Immature natural killer cell (primary cell): Measurements from ENCODE around the gene XAGE1A. TPM values are rescaled to one million over a fixed set of nuclear protein-coding genes. Genes with fewer than 3 reads are reported as not detected.
"Not testable (repeated sequence)": the region's sequence is repeated elsewhere in the genome, so short reads cannot be mapped to it uniquely, and the experiment has no call there.

ENCODE experiments used
- DNase-seq, 3 donors: peaks; one replicate each; pipeline ENCODE4 v3.0.0; 2022; ENCODE audit warnings: mixed read lengths in 1 of 3
- H3K27ac Mint-ChIP-seq, 6 donors: one replicate each; pipeline ENCODE4 v1.8.0; 2020; ENCODE audit warnings: mixed read lengths in 6 of 6, mild to moderate bottlenecking in 5 of 6, inconsistent platforms in 4 of 6, moderate library complexity in 3 of 6
- H3K27me3 Mint-ChIP-seq, 3 donors: one replicate each; pipeline ENCODE4 v1.8.0; 2020 to 2021; ENCODE audit warnings: low read depth in 3 of 3, mild to moderate bottlenecking in 3 of 3, mixed read lengths in 3 of 3, moderate library complexity in 3 of 3, inconsistent platforms in 1 of 3
- H3K36me3 Mint-ChIP-seq, 3 donors: one replicate each; pipeline ENCODE4 v1.8.0; 2020; ENCODE audit warnings: mixed read lengths in 3 of 3, inconsistent platforms in 2 of 3, mild to moderate bottlenecking in 2 of 3
- H3K4me1 Mint-ChIP-seq, 2 donors: one replicate each; pipeline ENCODE4 v1.8.0; 2020; ENCODE audit warnings: inconsistent platforms in 2 of 2, mild to moderate bottlenecking in 2 of 2, mixed read lengths in 2 of 2, moderate library complexity in 1 of 2
- H3K4me3 Mint-ChIP-seq, 5 donors: one replicate each; pipeline ENCODE4 v1.8.0; 2020; ENCODE audit warnings: mild to moderate bottlenecking in 5 of 5, mixed read lengths in 5 of 5, inconsistent platforms in 3 of 5, moderate library complexity in 3 of 5
- H3K9me3 Mint-ChIP-seq, 6 donors: one replicate each; pipeline ENCODE4 v1.8.0; 2020; ENCODE audit warnings: mild to moderate bottlenecking in 6 of 6, mixed read lengths in 6 of 6, inconsistent platforms in 4 of 6, moderate library complexity in 3 of 6
- polyA plus RNA-seq, 3 donors: library from polyadenylated mRNA; unstranded; fragments of 300-500 nt; fragmentation: Illumina TruSeq; gene quantifications; one replicate each; pipeline ENCODE4 v1.2.3, GENCODE V29; 2021

XAGE1A gene
- not detected for polyA plus RNA-seq

DNA sequence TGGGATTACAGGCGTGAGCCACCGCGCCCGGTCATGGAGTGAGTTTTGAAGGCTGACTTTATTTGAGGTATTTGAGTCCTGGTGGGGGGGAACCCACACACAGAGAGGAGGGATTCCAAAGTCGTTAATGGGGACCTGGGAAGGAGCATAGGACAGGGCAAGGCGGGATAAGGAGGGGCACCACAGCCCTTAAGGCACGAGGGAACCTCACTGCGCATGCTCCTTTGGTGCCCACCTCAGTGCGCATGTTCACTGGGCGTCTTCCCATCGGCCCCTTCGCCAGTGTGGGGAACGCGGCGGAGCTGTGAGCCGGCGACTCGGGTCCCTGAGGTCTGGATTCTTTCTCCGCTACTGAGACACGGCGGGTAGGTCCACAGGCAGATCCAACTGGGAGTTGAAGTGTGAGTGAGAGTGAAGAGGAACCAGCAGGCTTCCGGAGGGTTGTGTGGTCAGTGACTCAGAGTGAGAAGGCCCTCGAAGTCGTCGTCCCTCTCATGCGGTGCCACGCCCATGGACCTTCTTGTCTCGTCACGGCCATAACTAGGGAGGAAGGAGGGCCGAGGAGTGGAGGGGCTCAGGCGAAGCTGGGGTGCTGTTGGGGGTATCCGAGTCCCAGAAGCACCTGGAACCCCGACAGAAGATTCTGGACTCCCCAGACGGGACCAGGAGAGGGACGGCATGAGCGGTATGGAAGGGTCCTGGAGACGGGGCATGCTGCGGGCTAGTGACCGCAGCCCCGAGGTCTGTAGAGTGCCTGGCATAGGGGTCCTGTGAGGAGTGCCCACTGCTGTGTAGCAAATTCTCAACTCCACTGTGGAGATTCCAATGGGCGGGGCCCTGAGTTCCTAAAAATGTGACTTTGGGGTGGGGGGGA is at the start of gene XAGE1A:
Gene XAGE1A, plus strand, starts transcription at position 264 of the 874 bp plus-strand sequence. CDS start 1,554 bp downstream, outside the sequence.
- H3K27ac Mint-ChIP-seq, H3K36me3 Mint-ChIP-seq, DNase-seq, H3K4me3 Mint-ChIP-seq, H3K27me3 Mint-ChIP-seq, H3K4me1 Mint-ChIP-seq, H3K9me3 Mint-ChIP-seq: not testable (repeated sequence)

DNA sequence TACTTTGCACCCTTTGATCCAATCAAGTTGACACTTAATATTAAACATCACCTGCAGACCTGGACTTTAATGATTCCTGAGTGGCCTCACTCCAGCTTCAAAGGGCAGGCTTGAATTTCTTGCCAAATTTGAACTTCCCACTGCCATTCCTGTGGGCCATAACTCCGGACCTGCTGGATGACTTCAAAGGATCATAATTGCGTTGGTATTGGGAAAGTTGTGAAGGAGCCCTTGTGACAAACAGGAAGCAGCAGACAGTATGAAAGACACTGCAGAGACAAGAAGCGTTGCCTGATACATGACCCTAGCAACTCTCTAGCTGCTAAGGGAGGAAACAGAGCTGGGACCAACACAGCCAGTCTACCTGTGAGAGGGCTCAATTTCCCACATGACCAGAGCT is 43.6 kb upstream of the XAGE1A start:
- not testable (repeated sequence) for DNase-seq, H3K4me1 Mint-ChIP-seq, H3K36me3 Mint-ChIP-seq, H3K4me3 Mint-ChIP-seq, H3K9me3 Mint-ChIP-seq, H3K27ac Mint-ChIP-seq
- peaks cover 0 to 15% (median 2%) of the 10 kb centered on the region in 3 donors for H3K27me3 Mint-ChIP-seq

GRCh38 chrX:52471301-52471700 is 24.3 kb upstream of the XAGE1A start:
- H3K27me3 Mint-ChIP-seq, H3K36me3 Mint-ChIP-seq, H3K4me3 Mint-ChIP-seq, H3K27ac Mint-ChIP-seq, DNase-seq, H3K9me3 Mint-ChIP-seq, H3K4me1 Mint-ChIP-seq: not testable (repeated sequence)

DNA sequence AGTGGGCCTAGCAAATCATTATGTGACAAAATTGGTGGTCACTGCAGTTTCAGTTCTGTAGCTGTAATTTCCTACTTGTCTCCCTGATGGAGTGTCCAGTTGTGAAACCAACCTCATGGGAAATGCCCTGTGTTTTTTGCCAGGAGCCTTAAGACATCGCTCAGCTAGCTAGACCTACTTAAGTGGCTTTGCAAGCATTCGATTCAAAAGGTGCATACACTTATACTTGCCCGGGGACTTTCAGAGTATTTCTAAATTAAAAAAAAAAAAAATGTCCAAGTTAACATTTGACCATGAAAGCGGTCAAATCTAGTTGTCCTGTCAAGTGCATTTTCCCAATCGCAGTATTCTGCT is 788 bp downstream of the XAGE1A start:
- not testable (repeated sequence) for H3K27ac Mint-ChIP-seq, DNase-seq, H3K4me1 Mint-ChIP-seq, H3K4me3 Mint-ChIP-seq, H3K36me3 Mint-ChIP-seq, H3K9me3 Mint-ChIP-seq, H3K27me3 Mint-ChIP-seq

- not testable (repeated sequence) for H3K27me3 Mint-ChIP-seq, H3K4me1 Mint-ChIP-seq, H3K4me3 Mint-ChIP-seq, H3K36me3 Mint-ChIP-seq, H3K27ac Mint-ChIP-seq, DNase-seq, H3K9me3 Mint-ChIP-seq
Observed at GRCh38 chrX:52501362-52501761, 5.8 kb downstream of the XAGE1A start.

DNA sequence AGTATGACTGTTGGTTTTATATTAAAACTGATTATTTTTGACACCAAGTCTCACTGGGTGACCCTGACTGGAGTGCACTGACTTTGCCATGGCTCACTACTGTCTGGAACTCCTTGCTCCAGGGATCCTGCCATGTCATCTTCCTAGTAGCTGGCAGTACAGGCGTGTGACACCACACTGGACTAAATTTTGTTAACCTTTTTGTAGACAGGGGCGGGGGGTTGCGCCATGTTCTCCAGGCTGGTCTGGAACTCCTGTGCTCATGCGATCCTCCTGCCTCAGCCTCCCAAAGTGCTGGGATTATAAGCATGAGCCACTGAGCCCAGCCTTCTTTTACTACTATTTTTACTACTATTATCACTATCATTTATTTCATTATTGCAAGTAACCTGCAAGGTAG is 8.9 kb downstream of the XAGE1A start:
- Mint-ChIP-seq H3K4me3 (no peak overlapping the region), H3K27me3 (peaks cover 0 to 10% (median 2%) of the 10 kb centered on the region in 3 donors), H3K9me3 (no peaks in the 10 kb centered on the region), H3K27ac (no peak overlapping the region), H3K4me1 (no peaks in the 10 kb centered on the region), H3K36me3 (no peaks in the 10 kb centered on the region)
- DNase-seq = no peak

DNA sequence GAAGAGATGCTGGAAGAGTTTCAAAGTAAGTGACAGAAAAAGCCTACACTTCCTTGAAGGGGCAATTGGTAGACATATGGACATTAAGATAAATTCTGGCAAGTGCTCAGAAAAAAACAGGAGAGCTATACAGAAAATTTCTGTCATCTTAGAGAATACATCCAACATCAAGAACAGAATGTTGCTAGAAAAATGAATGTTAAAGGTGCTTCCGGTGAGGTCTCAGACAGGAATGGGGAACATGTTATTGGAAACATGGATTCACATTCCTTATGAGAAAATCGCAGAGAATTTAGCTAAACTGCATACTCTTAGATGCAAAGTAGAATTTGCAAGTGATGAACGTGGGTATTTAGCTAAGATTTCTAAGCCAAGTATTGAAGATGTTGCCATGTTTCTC is 11.7 kb downstream of the XAGE1A start:
- H3K36me3 Mint-ChIP-seq = no peaks in the 10 kb centered on the region
- no peak overlapping the region for H3K27ac Mint-ChIP-seq
- H3K4me3 Mint-ChIP-seq = no peak overlapping the region
- H3K4me1 Mint-ChIP-seq = no peaks in the 10 kb centered on the region
- H3K9me3 Mint-ChIP-seq = no peaks in the 10 kb centered on the region
- H3K27me3 Mint-ChIP-seq = peaks cover 0 to 10% (median 2%) of the 10 kb centered on the region in 3 donors
- no peak for DNase-seq

DNA sequence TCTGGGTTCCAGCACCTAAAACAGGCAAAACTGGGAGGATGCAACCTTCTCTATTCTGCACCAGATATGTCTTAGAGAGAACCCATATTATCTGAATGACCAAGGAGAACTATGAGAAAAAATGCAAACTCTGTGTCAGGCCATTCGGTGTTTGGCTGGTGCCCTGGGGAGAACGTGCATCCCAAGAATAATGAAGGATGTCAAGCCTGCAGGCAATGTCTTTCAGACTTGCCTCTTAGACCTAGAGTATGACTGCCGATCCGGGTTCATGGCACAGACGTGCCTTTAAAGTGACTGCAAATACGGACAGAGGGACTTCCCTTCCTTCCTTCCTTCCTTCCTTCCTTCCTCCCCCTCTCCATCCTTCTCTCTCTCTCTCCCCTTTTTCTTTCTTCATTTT is 14.3 kb downstream of the XAGE1A start:
- H3K27me3 Mint-ChIP-seq = peaks cover 0 to 6% (median 2%) of the 10 kb centered on the region in 3 donors
- no peak overlapping the region for H3K27ac Mint-ChIP-seq
- no peaks in the 10 kb centered on the region for H3K4me1 Mint-ChIP-seq
- H3K9me3 Mint-ChIP-seq = no peaks in the 10 kb centered on the region
- H3K36me3 Mint-ChIP-seq = no peaks in the 10 kb centered on the region
- DNase-seq = no peak
- no peak overlapping the region for H3K4me3 Mint-ChIP-seq

GRCh38 chrX:52511126-52511525 is 15.5 kb downstream of the XAGE1A start:
- DNase-seq, H3K9me3 Mint-ChIP-seq, H3K27ac Mint-ChIP-seq, H3K4me1 Mint-ChIP-seq, H3K4me3 Mint-ChIP-seq, H3K36me3 Mint-ChIP-seq, H3K27me3 Mint-ChIP-seq: not testable (repeated sequence)

- H3K36me3 Mint-ChIP-seq, H3K9me3 Mint-ChIP-seq, H3K27ac Mint-ChIP-seq, H3K4me1 Mint-ChIP-seq, H3K27me3 Mint-ChIP-seq, H3K4me3 Mint-ChIP-seq, DNase-seq: not testable (repeated sequence)
Observed at GRCh38 chrX:52516110-52516986, 20.7 kb downstream of the XAGE1A start.

- H3K9me3 Mint-ChIP-seq, DNase-seq, H3K27ac Mint-ChIP-seq, H3K4me1 Mint-ChIP-seq, H3K27me3 Mint-ChIP-seq, H3K36me3 Mint-ChIP-seq, H3K4me3 Mint-ChIP-seq: not testable (repeated sequence)
Observed at GRCh38 chrX:52516987-52517325, 21.3 kb downstream of the XAGE1A start, which contains the start of gene XAGE1B. TSS of gene XAGE1B (minus strand) at chrX:52517063. CDS start at chrX:52515527, 1,536 bp downstream.

DNA sequence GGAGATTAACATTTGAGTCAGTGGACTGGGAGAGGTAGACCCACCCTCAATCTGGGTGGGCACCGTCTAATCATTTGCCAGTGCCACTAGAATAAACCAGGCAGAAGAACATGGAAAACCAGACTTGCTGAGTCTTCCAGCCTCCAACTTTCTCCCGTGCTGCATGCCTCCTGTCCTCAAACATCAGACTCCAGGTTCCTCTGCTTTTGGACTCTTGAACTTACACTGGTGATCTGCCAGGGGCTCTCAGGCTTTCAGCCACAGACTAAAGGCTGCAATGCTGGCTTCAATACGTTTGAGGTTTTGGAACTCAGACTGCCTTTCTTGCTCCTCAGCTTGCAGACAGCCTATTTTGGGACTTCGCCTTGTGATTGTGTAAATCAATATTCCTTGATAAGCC is 45.4 kb downstream of the XAGE1A start:
- H3K4me3 Mint-ChIP-seq, H3K27me3 Mint-ChIP-seq, H3K9me3 Mint-ChIP-seq, H3K4me1 Mint-ChIP-seq, H3K36me3 Mint-ChIP-seq, DNase-seq, H3K27ac Mint-ChIP-seq: not testable (repeated sequence)

DNA sequence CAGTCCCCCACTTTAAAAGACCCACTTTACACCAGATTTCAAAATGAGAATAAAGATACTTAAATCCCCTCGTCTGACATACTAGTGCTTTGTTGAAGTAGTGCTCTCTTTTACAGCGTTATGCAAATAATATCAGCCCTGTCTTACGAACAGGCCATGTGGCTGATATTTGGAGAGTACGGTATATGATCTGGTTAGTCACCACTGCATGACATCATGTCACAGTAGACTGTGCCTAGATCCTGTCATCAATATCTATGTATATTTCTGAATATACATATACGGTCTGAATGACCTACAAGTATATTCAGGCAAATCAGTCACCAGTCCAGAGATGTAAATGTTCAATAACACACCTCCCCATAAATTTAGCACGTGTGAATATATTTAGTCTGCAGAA is 46.7 kb downstream of the XAGE1A start:
- H3K27me3 Mint-ChIP-seq = peaks cover 0 to 6% (median 0%) of the 10 kb centered on the region in 3 donors
- H3K4me3 Mint-ChIP-seq = no peak overlapping the region
- H3K9me3 Mint-ChIP-seq = no peaks in the 10 kb centered on the region

DNA sequence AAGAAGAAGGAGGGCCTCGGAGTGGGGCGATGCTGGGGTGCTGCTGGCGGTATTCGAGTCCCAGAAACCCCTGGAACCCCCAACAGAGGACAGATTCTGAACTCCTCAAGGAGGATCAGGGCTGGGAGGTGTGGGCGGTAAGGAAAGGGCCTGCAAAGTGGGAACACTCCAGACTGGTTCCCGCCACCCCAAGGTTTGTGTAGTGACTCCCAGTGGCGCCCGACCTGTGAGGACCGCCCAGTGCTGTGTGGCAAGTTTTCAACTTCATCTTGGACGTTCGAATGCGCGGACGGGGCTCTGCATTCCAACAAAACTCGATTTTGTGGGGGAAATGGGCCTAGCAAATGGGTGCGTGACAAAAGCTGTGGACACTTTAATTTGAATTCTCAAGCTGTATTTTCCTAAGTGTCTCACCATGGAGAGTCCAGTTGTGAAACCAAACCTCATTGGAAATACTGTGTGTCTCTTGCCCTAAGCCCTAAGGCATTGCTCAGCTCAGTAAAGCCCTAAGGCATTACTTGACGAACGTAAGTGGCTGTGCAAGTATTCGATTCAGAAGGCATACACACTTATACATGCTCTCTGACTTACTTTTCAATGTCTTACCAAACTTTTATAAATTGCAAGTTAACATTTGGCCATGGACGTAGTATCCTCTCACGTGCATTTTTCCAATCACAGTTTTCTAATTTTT is 48.7 kb downstream of the XAGE1A start:
- no peaks in the 10 kb centered on the region for H3K4me1 Mint-ChIP-seq

More for the DNA sequence above, 46.7 kb downstream of the XAGE1A start:
- H3K4me1 Mint-ChIP-seq = no peaks in the 10 kb centered on the region
- H3K36me3 Mint-ChIP-seq = no peaks in the 10 kb centered on the region
- no peak overlapping the region for H3K27ac Mint-ChIP-seq
- no peak for DNase-seq

More for the DNA sequence above, 48.7 kb downstream of the XAGE1A start:
- H3K27ac Mint-ChIP-seq = no peak overlapping the region
- DNase-seq = no peak
- H3K9me3 Mint-ChIP-seq = no peaks in the 10 kb centered on the region
- H3K27me3 Mint-ChIP-seq = peaks cover 0 to 8% (median 2%) of the 10 kb centered on the region in 3 donors
- H3K36me3 Mint-ChIP-seq = no peaks in the 10 kb centered on the region
- no peak overlapping the region for H3K4me3 Mint-ChIP-seq
